ACHN (cell line): ENCODE data around the gene KCNJ5.
A peak's percentile ranks its signal among the peaks of the same experiment; 100 is the strongest.

Experiments
- DNase-seq: peaks from one replicate; pipeline ENCODE4 v3.0.0-alpha.2; 2015
- in situ Hi-C: cut with HindIII; loops from 2 replicates; pipeline ENCODE4 v1.10.0; 2017; ENCODE audit warnings: low sequenced_read_pairs, low pct_ligation_motif_present, low pct_unique_long_range_greater_than_20kb

Gene KCNJ5

DNA sequence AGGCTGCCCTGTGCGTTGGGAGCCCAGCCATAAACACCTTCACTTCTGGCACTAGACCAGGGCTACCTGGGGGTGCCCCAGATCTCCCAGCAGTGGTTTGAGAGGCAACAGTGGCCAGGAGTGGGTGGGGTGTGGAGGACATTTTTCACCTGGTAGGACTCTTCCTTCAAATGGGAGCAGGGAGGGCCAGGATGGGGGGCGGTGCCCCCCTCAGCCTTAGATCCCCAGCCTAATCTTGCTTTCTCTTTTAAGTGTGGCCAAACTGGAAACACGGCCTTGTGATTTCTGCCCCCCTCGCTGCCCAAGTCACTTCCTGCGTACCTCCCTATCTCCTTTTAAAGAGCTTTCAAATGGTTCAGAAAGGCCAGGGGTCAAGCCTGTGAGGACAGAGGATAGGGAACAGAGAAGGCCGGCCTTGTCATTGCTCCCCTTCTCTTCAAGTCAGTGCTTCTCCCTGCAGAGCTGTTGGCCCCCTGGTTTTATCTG lies 800 bp downstream of the KCNJ5 start:
- in situ Hi-C loops: no loop called here

GRCh38 chr11:128892866-128893565 lies 1.9 kb downstream of the KCNJ5 start:
- in situ Hi-C loops: no loop called here
- no peak for DNase-seq

More for the DNA sequence above, 800 bp downstream of the KCNJ5 start:
- no peak for DNase-seq

GRCh38 chr11:128893578-128894285 lies 2.6 kb downstream of the KCNJ5 start:
- in situ Hi-C loops: no loop called here
- DNase-seq: no peak

DNA sequence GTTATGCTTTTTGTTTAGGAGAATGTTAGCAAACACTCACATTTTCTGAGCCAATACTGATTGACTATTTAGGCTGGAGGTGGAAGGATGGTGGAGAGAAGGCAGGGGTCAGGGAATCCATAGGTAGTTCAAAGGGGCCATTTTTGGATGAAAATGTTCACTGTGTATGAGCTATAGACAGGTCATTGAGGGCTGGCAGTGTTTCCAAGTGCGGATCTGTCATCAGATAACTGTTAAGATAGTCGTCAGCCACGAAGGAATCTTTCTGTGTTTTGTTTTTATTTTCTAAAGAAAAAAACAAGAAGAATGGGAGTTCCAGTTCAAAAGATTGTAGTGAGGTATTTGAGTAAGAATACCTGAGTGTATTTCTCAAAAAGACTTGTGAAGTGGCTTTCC lies 3.1 kb downstream of the KCNJ5 start:
- in situ Hi-C loops: no loop called here
- no peak for DNase-seq

GRCh38 chr11:128894685-128895084 lies 3.5 kb downstream of the KCNJ5 start:
- in situ Hi-C loops: no loop called here
- DNase-seq: no peak

DNA sequence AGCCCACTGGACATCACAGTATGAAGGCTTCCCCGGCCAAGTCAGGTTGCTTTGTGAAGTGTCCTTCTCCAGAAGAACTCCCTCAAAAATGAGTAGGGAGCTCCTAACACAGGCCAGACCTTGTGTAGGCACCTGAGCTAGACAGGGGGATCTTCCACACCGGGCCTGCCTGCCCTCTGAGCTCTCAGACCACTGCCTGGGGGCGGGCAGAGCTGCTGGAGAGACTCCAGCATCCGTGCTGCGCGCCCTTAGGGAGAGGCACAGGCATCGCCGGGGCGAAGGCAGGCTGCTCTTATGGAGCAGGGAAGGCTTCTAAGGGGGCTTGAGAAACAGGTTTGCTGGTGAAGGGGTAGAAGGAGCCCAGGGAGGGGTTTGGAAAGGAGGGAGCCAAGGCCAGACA lies 4.4 kb downstream of the KCNJ5 start:
- in situ Hi-C loops: no loop called here
- DNase-seq: no peak

DNA sequence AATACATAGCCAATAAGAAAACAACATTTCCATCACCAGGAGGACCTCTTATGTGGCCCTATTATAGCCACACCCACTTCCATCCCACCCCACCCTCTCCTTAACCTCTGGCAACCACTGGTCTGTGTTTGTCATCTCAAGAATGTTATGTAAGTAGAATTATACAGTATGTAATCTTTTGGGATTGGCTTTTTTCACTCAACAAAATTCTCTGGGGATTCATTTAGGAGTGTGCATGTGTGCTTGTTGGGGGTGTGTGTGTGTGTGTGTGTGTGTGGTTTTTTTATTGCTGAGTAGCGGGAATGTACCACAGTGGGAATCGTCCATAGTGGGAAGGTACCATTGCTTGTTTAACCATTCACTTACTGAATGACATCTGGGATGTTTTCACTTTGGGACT lies 5.2 kb downstream of the KCNJ5 start:
- in situ Hi-C loops: no loop called here
- no peak for DNase-seq

- DNase-seq: no peak
- in situ Hi-C loops: no loop called here
These were observed 6.7 kb downstream of the KCNJ5 start for GRCh38 chr11:128897826-128898225.

DNA sequence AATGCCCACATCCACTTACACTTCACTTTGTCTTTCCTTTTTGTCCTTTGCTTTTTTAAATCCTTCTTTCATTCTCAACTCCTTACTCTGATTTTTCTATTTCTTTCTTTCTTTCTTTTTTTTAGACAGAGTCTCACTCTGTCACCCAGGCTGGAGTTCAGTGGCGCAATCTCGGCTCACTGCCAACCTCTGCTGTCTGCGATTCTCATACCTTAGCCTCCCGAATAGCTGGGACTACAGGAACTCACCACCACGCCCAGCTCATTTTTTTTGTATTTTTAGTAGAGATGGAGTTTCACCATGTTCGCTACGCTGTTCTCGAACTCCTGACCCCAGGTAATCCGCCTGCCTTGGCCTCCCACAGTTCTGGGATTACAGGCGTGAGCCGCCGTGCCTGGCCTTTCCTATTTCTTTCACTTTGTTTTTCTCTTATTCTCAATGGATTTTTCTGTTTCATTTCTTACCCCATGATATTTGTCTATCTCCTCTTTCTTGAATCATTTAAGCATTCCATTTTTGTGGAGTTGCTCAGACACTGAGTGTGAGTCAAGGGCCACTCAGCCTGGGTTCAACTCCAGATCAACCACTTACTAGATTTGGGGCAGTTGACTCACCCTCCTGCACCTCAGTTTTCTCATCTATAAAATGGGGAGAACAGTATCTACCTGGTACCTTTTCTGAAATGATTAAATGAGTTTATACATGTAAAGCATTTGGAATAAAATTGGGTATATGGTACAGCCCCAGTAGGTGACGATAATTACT lies 7.6 kb downstream of the KCNJ5 start:
- no peak for DNase-seq
- in situ Hi-C loops: no loop called here

DNA sequence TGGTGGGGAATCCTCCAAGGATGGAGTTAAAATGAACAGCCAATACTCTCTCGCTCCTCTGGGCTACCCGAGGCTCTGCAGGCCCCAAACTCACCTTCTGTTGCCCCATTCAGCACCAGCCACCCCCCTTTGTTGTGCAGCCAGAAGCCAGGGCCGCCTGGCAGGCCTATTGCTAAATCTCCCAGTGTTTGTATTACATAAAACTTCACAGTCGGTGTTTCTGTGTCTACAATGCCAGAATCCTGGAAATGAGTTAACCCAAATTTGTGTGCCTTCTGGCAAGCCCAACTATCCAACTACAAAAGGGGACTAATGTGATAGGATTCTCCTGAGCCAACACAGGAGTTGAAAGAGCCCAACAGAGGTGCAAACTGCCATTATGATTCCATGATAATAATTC lies 9.3 kb downstream of the KCNJ5 start:
- no peak for DNase-seq
- in situ Hi-C loops: no loop called here

DNA sequence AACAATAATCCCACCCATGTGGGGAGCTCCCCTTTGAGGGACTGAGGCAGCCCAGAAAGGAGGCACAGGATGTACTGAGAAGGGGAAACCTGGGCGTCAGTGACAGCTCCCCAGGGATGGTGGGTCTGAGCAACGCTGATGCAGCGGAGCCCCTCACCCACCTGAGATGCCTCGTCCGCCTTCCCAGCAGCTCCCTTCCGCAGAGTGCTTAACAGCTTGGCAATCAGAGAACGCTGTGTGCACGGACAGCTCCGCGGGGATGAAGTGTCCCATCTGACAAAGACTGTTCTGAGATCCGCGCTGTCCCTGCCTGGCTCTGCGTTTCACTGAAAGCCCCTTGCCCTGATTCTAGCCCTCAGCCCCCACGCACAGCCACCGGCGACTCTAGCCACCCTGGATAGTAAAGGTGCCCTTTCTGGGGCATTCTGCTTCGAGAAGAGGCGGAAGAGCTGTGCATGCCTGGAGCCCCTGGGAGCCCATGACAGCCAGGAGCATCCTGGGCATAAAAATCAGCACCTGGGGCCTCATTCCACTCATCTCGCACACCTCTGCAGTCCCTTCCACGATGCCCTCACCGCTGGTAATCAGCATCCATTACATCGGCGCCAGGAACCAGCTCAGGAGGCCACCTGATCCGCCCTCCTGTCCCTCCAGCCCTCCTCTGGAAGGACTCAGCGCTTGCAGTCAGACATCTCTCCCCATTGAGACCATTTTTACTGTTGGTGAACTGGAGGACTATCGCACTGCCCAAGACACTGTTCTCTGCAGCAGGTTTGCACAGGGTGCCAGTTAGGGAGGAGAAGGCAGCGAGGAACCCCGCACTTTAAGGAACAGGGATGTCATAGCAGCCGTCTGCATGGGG lies 10.7 kb downstream of the KCNJ5 start:
- DNase-seq: no peak
- in situ Hi-C loops: no loop called here

DNA sequence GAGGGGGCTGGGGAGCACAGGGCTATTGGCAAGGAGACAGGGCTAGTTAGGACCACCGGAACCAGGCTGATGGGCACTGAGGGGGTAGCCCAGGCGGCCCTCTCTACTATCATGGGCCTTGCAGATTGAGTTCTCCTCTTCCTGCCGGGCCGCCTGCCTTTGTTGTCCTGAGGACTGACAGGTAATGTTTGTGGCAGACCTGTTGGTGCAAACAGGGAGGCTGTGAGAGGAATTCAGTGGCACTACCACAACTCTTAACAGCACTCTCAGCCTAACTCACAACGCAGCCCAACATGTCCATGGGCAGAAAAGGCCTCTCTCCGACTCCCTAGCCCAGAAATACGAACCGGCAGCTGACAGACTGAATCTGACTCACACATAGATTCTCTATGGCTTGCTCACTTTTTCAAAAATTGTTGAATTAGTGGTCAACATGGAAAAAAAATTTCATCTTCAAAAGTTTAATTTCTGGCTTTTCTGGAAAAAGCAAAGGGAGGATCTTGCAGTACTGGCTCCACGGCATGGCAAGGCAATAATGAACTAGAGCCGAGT lies 11.4 kb downstream of the KCNJ5 start:
- in situ Hi-C loops: no loop called here
- DNase-seq: no peak

DNA sequence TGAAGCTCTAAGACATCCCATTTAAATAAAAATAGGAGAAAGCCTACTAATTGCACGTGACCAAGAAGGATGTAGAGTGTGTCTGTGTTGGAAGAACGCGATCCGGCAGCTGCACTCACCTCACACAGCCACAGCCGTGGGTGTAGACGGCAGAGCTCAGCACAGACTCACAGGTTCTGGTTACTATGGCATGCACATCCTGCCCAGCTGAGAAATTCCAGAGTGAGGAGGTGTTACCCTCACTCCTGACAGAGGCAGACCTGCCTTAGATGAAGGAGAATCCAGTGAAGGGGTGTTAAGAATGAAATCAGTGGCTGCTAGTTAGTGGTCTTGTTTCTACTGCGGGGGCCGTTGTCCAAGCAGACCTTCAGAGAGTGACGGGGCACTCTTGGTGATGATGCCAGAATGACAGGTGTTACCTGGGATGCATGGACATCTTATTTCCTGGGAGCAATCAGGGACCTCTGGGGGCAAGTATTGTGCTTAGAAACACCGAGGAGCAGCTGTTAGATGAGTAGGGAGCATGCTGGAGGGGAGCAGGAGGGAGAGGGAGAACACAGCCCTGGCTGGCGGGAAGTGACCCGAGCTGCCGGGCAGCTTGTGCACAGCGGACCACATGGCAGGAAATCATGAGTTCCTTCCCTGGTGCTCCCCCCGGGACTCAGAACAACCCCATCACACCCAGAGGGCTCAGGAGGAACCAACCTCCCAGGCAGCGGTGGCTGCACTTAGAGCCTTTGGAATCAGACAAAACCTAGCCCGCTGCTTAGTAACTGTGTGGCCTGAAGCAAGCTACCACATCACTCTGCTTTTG lies 12.3 kb downstream of the KCNJ5 start:
- DNase-seq: peak; percentile 14

GRCh38 chr11:128904303-128904655 lies 13.1 kb downstream of the KCNJ5 start:
- in situ Hi-C loops: no loop called here
- DNase-seq: no peak

More for the DNA sequence above, 12.3 kb downstream of the KCNJ5 start:
- in situ Hi-C loops: no loop called here

DNA sequence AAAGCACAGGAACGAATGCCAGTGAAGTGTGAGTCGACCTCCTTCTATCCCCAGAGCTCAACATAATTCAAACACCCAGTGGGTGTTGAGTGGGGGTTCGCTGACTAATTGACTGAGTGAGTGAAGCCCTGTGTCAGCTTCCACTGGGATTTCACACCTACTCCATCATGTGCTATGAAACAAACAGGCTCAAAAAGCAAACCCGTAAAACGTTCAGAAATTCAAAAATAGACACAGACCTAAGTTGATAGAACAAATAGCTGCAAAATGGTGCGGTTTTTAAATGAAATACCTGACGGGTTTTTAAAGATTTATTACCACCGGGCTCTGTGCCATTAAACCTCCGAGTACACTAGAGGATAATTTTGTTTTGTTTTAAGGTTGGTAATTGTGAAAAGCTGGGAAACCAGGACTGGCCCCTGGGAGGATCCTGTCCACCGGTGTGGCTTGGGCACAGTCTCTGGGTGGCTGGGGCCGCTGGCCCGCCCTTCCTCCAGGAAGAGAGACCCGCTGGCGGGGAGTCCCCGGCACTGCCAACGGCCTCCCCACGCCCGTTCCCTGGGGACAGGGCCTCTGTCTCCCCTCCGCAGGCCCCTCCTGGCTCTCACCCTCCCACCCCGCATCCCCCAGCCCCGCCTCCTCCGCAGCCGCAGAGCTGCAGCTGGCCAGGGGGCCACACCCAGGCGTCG lies 13.6 kb downstream of the KCNJ5 start:
- in situ Hi-C loops: no loop called here
- no peak for DNase-seq

DNA sequence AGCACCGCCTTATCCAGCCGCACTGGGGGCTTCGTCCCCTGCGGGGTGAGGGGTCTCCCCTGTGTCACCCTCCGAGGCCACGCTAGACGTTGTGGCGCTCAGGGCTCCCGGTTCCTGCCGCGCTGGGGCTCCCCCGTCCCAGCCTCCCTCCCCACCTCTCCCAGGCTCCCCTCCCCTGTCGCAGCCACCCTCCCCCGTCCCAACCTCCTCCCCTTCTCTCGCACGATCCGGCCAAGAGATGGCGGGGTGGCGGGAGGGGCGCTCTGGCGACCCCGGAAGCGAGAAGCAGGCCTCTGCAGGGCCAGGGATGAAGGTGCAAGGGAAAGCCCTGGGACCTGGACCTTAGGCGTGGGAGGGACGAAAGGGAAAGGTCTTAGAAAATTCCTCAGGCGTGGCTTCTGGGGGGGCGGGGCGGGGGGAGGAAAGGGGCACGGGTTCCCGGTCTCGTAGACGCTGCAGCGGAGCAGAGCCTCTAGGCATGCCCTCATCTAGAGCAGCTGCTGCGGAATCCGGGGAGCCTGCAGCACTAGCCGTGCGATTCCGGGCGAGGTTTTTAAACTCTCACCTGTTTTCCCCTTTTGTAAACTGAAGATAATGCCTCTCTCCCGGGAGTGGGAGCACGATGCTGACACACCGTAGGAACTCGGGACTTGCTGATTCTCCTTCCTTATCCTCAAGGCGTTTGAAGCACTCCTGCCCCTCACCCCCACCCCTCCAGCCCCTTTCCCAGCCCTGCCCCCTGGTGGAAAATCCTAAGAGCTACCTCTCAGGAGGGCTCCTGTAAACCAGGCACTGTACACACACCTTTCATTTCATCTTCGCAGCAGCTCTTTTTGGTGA lies 14.4 kb downstream of the KCNJ5 start:
- in situ Hi-C loops: no loop called here
- DNase-seq: peak; percentile 67
